GM12878 (cell line): ENCODE measurements around the gene PACS2. TPM values are rescaled to one million over a fixed set of nuclear protein-coding genes. Genes with fewer than 3 reads are reported as not detected.

Experiments
- ATAC-seq: fragments of 200-7000 bp; cut with Tn5 transposase; 3 replicates; pipeline ENCODE4 v1.9.1; 2020; ENCODE audit warnings: mild to moderate bottlenecking, moderate library complexity
- BruUV-seq: library from RNA; stranded (reverse); fragments of 400-500 nt; replicated peaks from 2 replicates; lab custom pipeline; 2021; lab: Mats Ljungman, UMichigan
- CTCF ChIA-PET: fragments of 300-600 bp; sonication (Branson Sonifier 250); formaldehyde crosslinking; extraction: SDS; loops from one replicate; lab custom pipeline; 2021; ENCODE audit warnings: inconsistent platforms; lab: Yijun Ruan, JAX
- POLR2A ChIA-PET: fragments of 350-600 bp; formaldehyde crosslinking; extraction: SDS; loops from one replicate; lab custom pipeline; 2021; ENCODE audit warnings: inconsistent platforms; lab: Charles Lee
- RAD21 ChIA-PET: fragments of 300-600 bp; sonication (Branson Sonifier 250); formaldehyde crosslinking; loops from one replicate; lab custom pipeline; 2023; ENCODE audit warnings: antibody characterized with exemption; ENCODE audit not compliant: unreplicated experiment; lab: Charles Lee
- SMC1A ChIA-PET: fragments of 300-600 bp; sonication (Branson Sonifier 250); formaldehyde crosslinking; loops from one replicate; lab custom pipeline; 2023; ENCODE audit not compliant: unreplicated experiment, uncharacterized antibody; lab: Charles Lee
- DNase-seq: peaks from one replicate; pipeline ENCODE4 v3.0.0-alpha.2; 2011; ENCODE audit warnings: low read depth, low spot score
- FAIRE-seq: peaks from 3 replicates; lab custom pipeline; 2011; peaks lifted over from hg19 to GRCh38; lab: Jason Lieb, UNC
- H2AFZ ChIP-seq: 2 replicates; pipeline ENCODE4 v1.6.0; 2011; ENCODE audit warnings: low read depth, low read length, control low read depth; ENCODE audit not compliant: control insufficient read depth
- H3K27ac ChIP-seq: 2 replicates; pipeline ENCODE4 v1.5.1; 2011; ENCODE audit warnings: control low read depth; ENCODE audit not compliant: control insufficient read depth, insufficient read depth
- H3K27me3 ChIP-seq, 2 experiments: replicated peaks in 1 of 2; 2 replicates each; pipeline versions ENCODE4 v1.6.0 to v1.6.1; 2011; ENCODE audit warnings: low read length in 1 of 2; ENCODE audit not compliant: control insufficient read depth in 2 of 2, insufficient read depth in 2 of 2
- H3K36me3 ChIP-seq, 2 experiments: 2 replicates each; pipeline ENCODE4 v1.5.1; 2011; ENCODE audit warnings: low read length in 1 of 2; ENCODE audit not compliant: control insufficient read depth in 2 of 2, insufficient read depth in 2 of 2
- H3K4me1 ChIP-seq: 2 replicates; pipeline ENCODE4 v1.6.1; 2011; ENCODE audit warnings: mild to moderate bottlenecking, low read length, moderate library complexity, mixed read lengths; ENCODE audit not compliant: control insufficient read depth, insufficient read depth
- H3K4me2 ChIP-seq: 2 replicates; pipeline ENCODE4 v1.6.0; 2011; ENCODE audit warnings: control low read depth; ENCODE audit not compliant: control insufficient read depth, insufficient read depth
- H3K4me3 ChIP-seq: fragments of 200-600 bp; sonication (generic); 2 replicates; pipeline ENCODE4 v1.5.1; 2016
- H3K79me2 ChIP-seq: 2 replicates; pipeline ENCODE4 v1.6.0; 2011; ENCODE audit warnings: low read length; ENCODE audit not compliant: control insufficient read depth, insufficient read depth
- H3K9ac ChIP-seq: 2 replicates; pipeline ENCODE4 v1.8.0; 2011; ENCODE audit warnings: low read length, control low read depth, mixed read lengths; ENCODE audit not compliant: control insufficient read depth, insufficient read depth
- H3K9me3 ChIP-seq: replicated peaks from 3 replicates; pipeline ENCODE4 v1.5.1; 2011; ENCODE audit warnings: mild to moderate bottlenecking, low read length; ENCODE audit not compliant: control insufficient read depth, insufficient read depth
- H4K20me1 ChIP-seq: 2 replicates; pipeline ENCODE4 v1.6.0; 2011; ENCODE audit not compliant: control insufficient read depth, insufficient read depth
- E2F8 ChIP-seq: fragments of 450-650 bp; IDR thresholded peaks from 2 replicates; pipeline ENCODE4 v1.6.1; 2018; ENCODE audit warnings: mild to moderate bottlenecking, low read depth, moderate library complexity; ENCODE audit not compliant: partially characterized antibody
- ETV6 ChIP-seq, 2 experiments: fragments of 450-650 bp in 1 of 2; IDR thresholded peaks in 1 of 2; conservative IDR thresholded peaks in 1 of 2; 2 replicates each; pipeline ENCODE4 v1.6.1; 2014; ENCODE audit warnings: antibody characterized with exemption in 1 of 2, borderline replicate concordance in 1 of 2, low read depth in 1 of 2, mild to moderate bottlenecking in 1 of 2, moderate library complexity in 1 of 2
- HDAC2 ChIP-seq: fragments of 200-600 bp; sonication (generic); IDR thresholded peaks from 2 replicates; pipeline ENCODE4 v1.6.1; 2017
- HDAC6 ChIP-seq: fragments of 200-600 bp; sonication (generic); IDR thresholded peaks from one replicate; pipeline ENCODE4 v1.8.0; 2017; ENCODE audit warnings: antibody characterized with exemption; ENCODE audit not compliant: unreplicated experiment
- KAT2A ChIP-seq: conservative IDR thresholded peaks from 2 replicates; pipeline ENCODE4 v1.6.1; 2011; ENCODE audit warnings: low read depth, low read length; ENCODE audit not compliant: control insufficient read depth
- LARP7 ChIP-seq: fragments of 450-650 bp; IDR thresholded peaks from 2 replicates; pipeline ENCODE4 v1.6.1; 2017; ENCODE audit warnings: mild to moderate bottlenecking
- NKRF ChIP-seq: fragments of 450-650 bp; conservative IDR thresholded peaks from 2 replicates; pipeline ENCODE4 v1.6.1; 2017; ENCODE audit warnings: mild to moderate bottlenecking, moderate library complexity
- NR2C2 ChIP-seq: IDR thresholded peaks from 2 replicates; pipeline ENCODE4 v1.6.1; 2011; ENCODE audit warnings: borderline replicate concordance, low read depth; ENCODE audit not compliant: control insufficient read depth, insufficient read length
- NRF1 ChIP-seq: conservative IDR thresholded peaks from 2 replicates; pipeline ENCODE4 v1.6.1; 2011; ENCODE audit warnings: mild to moderate bottlenecking, low read depth, low read length, improper control_type of control experiment
- SUZ12 ChIP-seq: fragments of 200-600 bp; sonication (generic); IDR thresholded peaks from one replicate; pipeline ENCODE4 v1.6.1; 2018; ENCODE audit warnings: antibody characterized with exemption, mild to moderate bottlenecking; ENCODE audit not compliant: unreplicated experiment
- YY1 ChIP-seq: IDR thresholded peaks from 2 replicates; pipeline ENCODE4 v1.6.1; 2011; ENCODE audit warnings: low read depth, mild to moderate bottlenecking, low read length
- WGBS: methylation state at CpG from one replicate; pipeline ENCODE4 v1.1.6; 2016; ENCODE audit warnings: low lambda C conversion rate; ENCODE audit not compliant: insufficient replicate concordance, insufficient coverage; ENCODE audit errors: missing lambda C conversion rate; 5-methylcytosine and 5-hydroxymethylcytosine counted together
- in situ Hi-C: fragments of 300-500 bp; cut with MboI; formaldehyde crosslinking; loops from 9 replicates; pipeline ENCODE4 v1.14.3; 2018; ENCODE audit warnings: mixed read lengths
- intact Hi-C: fragments of 100-400 bp; cut with micrococcal nuclease; formaldehyde crosslinking; loops from one replicate; pipeline ENCODE4 v1.14.2; 2022; ENCODE audit not compliant: unreplicated experiment
- polyA plus RNA-seq, 11 experiments: library from polyadenylated mRNA; depleted of rRNA in 4 of 11; unstranded in 6 of 11; stranded (reverse) in 5 of 11; fragments of >200 nt; fragmentation: Nextera tagmentation in 4 of 11; fragmentation: Illumina TruSeq in 1 of 11; extraction: Ambion mirVana in 4 of 11; extraction: Trizol in 1 of 11; gene quantifications; 1 replicate in 1 of 11; 2 replicates in 10 of 11; pipeline versions ENCODE4 v1.2.1 to v1.2.3, GENCODE V29; 2011 to 2016; ENCODE audit warnings: inconsistent platforms in 2 of 11, missing spikeins in 2 of 11, low read depth in 1 of 11
- total RNA-seq, 4 experiments: library from RNA; depleted of rRNA in 3 of 4; stranded (reverse); fragments of >200 nt in 3 of 4; fragmentation: Illumina TruSeq in 1 of 4; extraction: Trizol in 1 of 4; gene quantifications; 2 replicates each; pipeline versions ENCODE4 v1.2.1 to v1.2.3, GENCODE V29; 2013 to 2021

Gene PACS2
- total and polyA plus RNA-seq, 10 of the 15 experiments (the other 5 are each of a cell fraction or from before 2014, with no cell fraction given) = 0.21 to 37.3 (median 9.4) TPM

- no peak for TF ChIP-seq E2F8
- no peak for TF ChIP-seq HDAC2
- no peak for TF ChIP-seq YY1
- no peak for TF ChIP-seq SUZ12
- TF ChIP-seq ETV6 (conservative IDR thresholded peaks at IDR 0.05 in 1 of 2, IDR thresholded peaks at IDR 0.05 in 1 of 2; ENCODE audit: borderline replicate concordance in 1 of 2, low read depth in 1 of 2) = no peak
- TF ChIP-seq NKRF = no peak
- TF ChIP-seq LARP7 = no peak
- no peak for TF ChIP-seq NR2C2
- no peak for TF ChIP-seq HDAC6
- no peak for TF ChIP-seq NRF1
- no peak for TF ChIP-seq KAT2A
- H3K27me3 ChIP-seq = peaks cover 7 to 10% of the 10 kb centered on the region in 2 experiments; a peak in 3 of 4 replicates
- POLR2A ChIA-PET = no interaction called here
These were observed 99.0 kb downstream of the PACS2 start for GRCh38 chr14:105413544-105413886.

More at GRCh38 chr14:105413544-105413886, 99.0 kb downstream of the PACS2 start:
- Histone ChIP-seq H3K4me2 (no peak overlapping the region), H2AFZ (no peak overlapping the region), H3K9ac (no peak overlapping the region), H3K36me3 (no peaks in the 10 kb centered on the region), H3K9me3 (no peaks in the 10 kb centered on the region), H3K4me1 (no peaks in the 10 kb centered on the region), H3K4me3 (no peak overlapping the region), H3K27ac (no peak overlapping the region), H4K20me1 (no peaks in the 10 kb centered on the region), H3K79me2 (no peaks in the 10 kb centered on the region)
- ChIA-PET RAD21 (no interaction called here), SMC1A (interaction anchor here (1.8 kb wide), 1 partner anchor 10 kb away, joined by 5 read pairs; no protein-coding TSS in a partner anchor), CTCF (interaction anchor here (1.4 kb wide), 1 partner anchor 42 kb away, joined by 5 read pairs; no protein-coding TSS in a partner anchor)
- WGBS = 95% methylated on average over 2 of the region's 2 CpGs
- DNase-seq (no peak), FAIRE-seq (no peak), ATAC-seq (no peak)
- no TSS peak for BruUV-seq
- in situ Hi-C loops (no loop called here), intact Hi-C loops (no loop called here)
